ENCODE measurements around the gene RXRB. TPM values are rescaled to one million over a fixed set of nuclear protein-coding genes. Genes with fewer than 3 reads are reported as not detected.

RXRB gene
- total and polyA plus RNA-seq, 2 of the 8 experiments (the other 6 are each of a cell fraction or from before 2014, with no cell fraction given): 13.0 to 18.1 TPM

DNA sequence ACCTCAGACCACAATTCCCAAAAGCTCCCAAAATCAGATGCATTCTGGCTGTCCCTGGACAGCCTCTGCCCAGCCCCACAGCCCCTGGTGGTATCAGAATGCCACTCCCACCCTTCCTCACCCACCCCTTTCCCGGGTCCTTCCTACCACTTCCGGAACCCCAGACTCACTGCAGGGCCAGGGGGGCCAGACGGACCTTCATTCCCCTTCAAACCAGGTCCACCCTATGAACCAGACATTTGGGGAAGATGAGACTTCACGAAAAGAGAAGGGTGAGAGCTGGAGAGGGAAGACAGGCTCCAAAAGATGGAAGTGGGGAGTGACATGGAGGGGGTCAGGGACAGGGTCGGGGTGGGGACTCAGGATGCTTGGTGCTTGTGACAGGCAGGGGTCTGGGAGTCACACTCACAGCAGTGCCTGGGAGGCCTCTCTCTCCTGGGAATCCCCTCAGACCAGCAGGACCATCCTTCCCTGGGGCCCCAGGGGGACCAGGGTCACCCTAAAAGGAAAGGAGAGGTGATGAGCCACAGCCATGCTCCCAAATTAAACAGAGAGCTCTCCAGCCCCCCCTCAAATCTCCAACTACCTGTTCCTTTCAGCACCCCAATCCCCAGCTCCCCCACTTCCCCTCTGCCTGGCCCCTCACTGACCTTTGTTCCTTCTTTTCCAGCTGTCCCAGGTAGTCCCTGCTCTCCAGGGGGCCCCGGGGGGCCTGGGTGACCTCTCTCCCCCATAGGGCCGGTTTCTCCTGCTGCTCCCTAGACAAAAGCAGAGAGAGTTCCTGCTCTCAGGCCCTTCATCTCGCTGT is 28.4 kb downstream of the RXRB start (continued):
- TF ChIP-seq, protein P1, sequence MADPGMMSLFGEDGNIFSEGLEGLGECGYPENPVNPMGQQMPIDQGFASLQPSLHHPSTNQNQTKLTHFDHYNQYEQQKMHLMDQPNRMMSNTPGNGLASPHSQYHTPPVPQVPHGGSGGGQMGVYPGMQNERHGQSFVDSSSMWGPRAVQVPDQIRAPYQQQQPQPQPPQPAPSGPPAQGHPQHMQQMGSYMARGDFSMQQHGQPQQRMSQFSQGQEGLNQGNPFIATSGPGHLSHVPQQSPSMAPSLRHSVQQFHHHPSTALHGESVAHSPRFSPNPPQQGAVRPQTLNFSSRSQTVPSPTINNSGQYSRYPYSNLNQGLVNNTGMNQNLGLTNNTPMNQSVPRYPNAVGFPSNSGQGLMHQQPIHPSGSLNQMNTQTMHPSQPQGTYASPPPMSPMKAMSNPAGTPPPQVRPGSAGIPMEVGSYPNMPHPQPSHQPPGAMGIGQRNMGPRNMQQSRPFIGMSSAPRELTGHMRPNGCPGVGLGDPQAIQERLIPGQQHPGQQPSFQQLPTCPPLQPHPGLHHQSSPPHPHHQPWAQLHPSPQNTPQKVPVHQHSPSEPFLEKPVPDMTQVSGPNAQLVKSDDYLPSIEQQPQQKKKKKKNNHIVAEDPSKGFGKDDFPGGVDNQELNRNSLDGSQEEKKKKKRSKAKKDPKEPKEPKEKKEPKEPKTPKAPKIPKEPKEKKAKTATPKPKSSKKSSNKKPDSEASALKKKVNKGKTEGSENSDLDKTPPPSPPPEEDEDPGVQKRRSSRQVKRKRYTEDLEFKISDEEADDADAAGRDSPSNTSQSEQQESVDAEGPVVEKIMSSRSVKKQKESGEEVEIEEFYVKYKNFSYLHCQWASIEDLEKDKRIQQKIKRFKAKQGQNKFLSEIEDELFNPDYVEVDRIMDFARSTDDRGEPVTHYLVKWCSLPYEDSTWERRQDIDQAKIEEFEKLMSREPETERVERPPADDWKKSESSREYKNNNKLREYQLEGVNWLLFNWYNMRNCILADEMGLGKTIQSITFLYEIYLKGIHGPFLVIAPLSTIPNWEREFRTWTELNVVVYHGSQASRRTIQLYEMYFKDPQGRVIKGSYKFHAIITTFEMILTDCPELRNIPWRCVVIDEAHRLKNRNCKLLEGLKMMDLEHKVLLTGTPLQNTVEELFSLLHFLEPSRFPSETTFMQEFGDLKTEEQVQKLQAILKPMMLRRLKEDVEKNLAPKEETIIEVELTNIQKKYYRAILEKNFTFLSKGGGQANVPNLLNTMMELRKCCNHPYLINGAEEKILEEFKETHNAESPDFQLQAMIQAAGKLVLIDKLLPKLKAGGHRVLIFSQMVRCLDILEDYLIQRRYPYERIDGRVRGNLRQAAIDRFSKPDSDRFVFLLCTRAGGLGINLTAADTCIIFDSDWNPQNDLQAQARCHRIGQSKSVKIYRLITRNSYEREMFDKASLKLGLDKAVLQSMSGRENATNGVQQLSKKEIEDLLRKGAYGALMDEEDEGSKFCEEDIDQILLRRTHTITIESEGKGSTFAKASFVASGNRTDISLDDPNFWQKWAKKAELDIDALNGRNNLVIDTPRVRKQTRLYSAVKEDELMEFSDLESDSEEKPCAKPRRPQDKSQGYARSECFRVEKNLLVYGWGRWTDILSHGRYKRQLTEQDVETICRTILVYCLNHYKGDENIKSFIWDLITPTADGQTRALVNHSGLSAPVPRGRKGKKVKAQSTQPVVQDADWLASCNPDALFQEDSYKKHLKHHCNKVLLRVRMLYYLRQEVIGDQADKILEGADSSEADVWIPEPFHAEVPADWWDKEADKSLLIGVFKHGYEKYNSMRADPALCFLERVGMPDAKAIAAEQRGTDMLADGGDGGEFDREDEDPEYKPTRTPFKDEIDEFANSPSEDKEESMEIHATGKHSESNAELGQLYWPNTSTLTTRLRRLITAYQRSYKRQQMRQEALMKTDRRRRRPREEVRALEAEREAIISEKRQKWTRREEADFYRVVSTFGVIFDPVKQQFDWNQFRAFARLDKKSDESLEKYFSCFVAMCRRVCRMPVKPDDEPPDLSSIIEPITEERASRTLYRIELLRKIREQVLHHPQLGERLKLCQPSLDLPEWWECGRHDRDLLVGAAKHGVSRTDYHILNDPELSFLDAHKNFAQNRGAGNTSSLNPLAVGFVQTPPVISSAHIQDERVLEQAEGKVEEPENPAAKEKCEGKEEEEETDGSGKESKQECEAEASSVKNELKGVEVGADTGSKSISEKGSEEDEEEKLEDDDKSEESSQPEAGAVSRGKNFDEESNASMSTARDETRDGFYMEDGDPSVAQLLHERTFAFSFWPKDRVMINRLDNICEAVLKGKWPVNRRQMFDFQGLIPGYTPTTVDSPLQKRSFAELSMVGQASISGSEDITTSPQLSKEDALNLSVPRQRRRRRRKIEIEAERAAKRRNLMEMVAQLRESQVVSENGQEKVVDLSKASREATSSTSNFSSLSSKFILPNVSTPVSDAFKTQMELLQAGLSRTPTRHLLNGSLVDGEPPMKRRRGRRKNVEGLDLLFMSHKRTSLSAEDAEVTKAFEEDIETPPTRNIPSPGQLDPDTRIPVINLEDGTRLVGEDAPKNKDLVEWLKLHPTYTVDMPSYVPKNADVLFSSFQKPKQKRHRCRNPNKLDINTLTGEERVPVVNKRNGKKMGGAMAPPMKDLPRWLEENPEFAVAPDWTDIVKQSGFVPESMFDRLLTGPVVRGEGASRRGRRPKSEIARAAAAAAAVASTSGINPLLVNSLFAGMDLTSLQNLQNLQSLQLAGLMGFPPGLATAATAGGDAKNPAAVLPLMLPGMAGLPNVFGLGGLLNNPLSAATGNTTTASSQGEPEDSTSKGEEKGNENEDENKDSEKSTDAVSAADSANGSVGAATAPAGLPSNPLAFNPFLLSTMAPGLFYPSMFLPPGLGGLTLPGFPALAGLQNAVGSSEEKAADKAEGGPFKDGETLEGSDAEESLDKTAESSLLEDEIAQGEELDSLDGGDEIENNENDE (IDR thresholded peaks at IDR 0.05; ENCODE audit: insufficient replicate concordance, low read length): no peak
- TF ChIP-seq CREB1 (IDR thresholded peaks at IDR 0.05): no peak
- TF ChIP-seq NRF1 (IDR thresholded peaks at IDR 0.05; ENCODE audit: low read depth, low read length): no peak
- no peak for TF ChIP-seq KDM5A (IDR thresholded peaks at IDR 0.05; ENCODE audit: low read length)
- no peak for TF ChIP-seq JUN (IDR thresholded peaks at IDR 0.05; ENCODE audit: low read depth, low read length)
- TF ChIP-seq ASH2L (IDR thresholded peaks at IDR 0.05; ENCODE audit: low read length): no peak
- no peak for TF ChIP-seq TBP (IDR thresholded peaks at IDR 0.05; ENCODE audit: low read depth, low read length)
- TF ChIP-seq, protein P2, sequence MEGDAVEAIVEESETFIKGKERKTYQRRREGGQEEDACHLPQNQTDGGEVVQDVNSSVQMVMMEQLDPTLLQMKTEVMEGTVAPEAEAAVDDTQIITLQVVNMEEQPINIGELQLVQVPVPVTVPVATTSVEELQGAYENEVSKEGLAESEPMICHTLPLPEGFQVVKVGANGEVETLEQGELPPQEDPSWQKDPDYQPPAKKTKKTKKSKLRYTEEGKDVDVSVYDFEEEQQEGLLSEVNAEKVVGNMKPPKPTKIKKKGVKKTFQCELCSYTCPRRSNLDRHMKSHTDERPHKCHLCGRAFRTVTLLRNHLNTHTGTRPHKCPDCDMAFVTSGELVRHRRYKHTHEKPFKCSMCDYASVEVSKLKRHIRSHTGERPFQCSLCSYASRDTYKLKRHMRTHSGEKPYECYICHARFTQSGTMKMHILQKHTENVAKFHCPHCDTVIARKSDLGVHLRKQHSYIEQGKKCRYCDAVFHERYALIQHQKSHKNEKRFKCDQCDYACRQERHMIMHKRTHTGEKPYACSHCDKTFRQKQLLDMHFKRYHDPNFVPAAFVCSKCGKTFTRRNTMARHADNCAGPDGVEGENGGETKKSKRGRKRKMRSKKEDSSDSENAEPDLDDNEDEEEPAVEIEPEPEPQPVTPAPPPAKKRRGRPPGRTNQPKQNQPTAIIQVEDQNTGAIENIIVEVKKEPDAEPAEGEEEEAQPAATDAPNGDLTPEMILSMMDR (IDR thresholded peaks at IDR 0.05; ENCODE audit: control extremely low read depth in 1 of 3, insufficient read depth in 1 of 3, low read depth in 1 of 3, low read length in 3 of 3): no peak

Measured in H1 (cell line).